IPS-NIHi11 (cell line): ENCODE results near the gene DAAM1.

Source experiments
- DNase-seq: peaks from one replicate; pipeline ENCODE4 v3.0.0; 2012; ENCODE audit warnings: mixed read lengths, low spot score

DAAM1 gene

DNA sequence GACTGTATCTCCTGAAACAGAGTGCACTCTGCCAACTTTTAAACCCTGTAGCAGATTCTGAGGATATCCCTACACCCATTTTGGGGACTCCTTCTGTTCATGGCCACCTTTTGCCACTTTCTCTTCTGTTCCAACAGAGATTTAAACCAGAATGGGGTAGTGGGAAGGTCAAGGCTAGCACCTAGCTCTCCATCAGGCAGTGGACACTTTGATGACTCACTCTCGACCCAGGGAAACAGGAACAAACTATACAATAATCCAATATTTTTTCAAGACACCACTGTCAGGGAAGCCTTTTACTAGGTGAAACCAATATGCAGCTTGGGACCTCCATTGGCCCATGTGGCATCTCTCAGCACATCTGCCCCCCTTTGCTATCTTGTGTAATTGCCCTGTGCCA is 103.6 kb downstream of the DAAM1 start:
- no peak for DNase-seq

DNA sequence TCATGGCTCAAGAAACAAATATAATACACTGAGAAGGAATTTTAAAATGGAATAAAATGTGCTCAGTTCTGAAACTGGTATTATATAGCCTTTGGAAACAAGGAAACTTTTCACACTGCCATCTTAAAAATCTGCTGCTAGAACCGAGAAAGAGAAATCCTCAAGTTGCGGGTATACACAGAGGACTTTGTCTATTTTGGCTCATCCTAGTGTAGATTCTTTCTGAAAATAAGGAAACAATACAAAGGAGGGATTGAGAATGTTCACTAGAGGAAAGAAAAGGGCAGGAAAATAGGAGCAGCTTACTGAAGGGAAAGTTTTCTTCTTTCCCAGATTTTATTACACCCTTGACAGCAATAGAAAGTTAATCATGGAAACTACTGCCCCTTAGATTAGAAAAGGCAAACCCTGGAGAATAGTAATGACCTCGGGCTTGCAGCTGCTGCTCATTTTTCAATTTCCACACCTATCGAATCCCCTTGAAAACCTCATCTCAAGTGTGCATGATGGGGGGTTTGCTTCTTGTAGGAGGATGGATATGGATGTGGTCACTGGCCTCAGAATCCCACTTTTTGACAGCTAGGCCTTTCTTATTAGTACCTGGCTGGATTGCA is 104.6 kb downstream of the DAAM1 start:
- DNase-seq, result no peak

DNA sequence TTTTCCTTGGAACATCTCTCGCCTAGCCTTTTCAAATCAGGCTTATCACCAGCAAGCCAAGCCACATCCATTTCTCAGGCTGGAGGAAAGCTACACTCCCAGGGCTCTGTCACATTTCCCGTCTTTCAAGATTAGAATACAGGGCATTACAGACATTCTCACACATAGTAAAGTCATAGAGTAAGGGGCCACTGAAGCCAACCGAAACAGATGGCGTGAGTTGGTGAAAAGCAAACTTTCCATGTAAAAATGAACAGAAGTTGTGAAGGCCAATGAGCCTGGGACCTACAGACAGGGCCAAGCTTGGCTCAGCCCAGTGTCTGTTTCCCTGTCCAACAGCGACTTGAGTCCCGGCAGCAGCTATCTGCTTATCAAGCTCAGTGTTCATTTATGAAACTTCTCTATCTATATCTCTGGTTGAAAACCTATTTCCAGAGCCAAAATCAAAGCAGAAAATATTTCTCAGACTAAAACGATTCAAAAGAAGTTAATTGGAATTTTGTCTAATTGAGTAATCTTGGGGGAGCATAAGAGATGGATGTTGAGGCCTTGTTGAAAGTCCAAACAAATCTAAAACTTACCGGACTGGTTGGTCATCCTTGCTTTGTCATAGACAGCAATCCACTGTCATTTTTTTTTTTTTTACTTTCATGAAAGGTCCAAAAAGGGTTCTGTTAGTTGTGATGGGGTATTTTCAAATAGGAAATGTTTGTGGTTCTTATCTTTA is 105.6 kb downstream of the DAAM1 start:
- DNase-seq, result no peak

DNA sequence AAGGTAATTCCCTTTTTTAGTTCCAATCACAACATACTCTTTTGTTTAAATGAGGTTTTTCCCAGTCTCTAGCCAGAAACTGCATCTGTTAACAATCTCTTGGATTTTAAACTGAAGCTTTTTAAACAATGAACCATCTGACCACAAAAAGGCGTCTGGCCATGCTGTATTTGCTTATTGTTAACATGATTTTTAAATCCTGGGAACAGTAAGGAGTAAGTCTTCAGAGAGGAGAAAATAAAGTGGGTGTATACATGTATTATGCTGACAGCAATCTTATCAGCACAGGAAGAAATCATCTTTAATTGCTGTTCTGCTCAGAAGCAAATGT is 106.2 kb downstream of the DAAM1 start:
- DNase-seq, result no peak

DNA sequence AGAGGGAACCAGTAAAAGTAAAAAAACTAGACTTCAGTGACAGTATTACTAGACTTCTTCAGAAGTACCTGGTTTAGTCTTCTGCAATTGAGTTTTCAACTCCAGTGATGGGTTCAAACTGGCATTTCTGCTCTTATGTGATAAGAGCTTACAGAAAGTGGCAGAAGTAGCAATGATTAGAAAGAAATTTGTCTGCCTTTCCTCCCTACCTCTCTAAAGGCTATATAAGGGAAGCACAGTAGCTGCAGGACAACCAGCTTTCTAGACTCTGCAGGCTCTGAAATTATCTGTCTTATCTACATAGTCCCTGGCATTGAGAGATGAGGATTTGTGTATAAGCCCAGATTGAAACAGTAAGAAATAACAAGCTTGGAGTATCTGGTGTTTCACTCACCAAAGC is 107.5 kb downstream of the DAAM1 start:
- DNase-seq, result no peak

DNA sequence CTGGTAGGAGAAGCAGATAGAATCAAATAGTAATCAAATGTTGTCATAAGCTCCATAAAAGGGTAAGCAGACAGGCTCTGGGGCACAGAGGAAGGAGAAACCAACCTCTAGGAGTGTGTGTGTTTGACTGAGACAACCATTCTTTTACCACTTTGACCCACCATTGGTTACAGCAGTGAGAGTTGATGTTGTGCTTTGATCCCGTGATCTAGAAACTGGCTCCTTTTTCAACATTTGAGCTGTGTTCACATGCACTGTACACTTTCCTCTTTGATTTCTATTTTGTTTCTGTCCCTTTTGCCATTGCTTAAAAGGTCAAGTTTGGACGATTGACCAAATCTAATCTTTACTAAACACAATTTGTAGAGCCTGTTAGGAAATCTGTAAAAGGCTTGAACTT is 108.0 kb downstream of the DAAM1 start:
- DNase-seq, result no peak

DNA sequence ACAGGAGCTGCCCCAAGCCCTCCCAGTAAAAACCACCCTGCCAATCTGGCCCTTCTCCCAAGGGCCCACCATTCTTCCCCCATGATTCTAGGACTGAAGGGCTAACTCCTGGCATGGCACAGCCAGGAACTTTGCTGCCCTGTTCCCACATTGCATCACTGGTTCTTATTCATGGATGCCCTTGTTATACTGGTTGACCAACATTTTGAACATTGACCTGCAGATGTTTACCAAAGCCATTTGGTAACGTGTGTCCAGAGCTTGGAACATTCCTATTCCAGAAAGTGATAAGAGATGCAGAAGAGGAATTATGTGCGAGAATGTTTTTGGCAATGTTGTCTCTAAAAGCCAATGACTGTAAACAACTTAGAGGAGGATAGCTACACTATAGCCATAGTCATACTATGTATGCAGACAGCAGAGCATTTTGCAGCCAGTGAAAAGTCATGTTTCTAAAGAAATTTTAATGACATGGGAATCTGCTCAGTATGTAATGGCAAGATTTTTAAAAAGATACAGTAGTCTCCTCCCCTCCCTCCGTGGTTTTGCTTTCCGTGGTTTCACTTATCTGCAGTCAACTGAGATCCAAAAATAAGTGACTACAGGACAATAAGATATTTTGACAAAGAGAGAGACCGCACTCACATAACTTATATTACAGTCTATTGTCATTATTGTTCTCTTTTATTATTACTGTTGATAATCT is 108.8 kb downstream of the DAAM1 start:
- DNase-seq, result no peak

DNA sequence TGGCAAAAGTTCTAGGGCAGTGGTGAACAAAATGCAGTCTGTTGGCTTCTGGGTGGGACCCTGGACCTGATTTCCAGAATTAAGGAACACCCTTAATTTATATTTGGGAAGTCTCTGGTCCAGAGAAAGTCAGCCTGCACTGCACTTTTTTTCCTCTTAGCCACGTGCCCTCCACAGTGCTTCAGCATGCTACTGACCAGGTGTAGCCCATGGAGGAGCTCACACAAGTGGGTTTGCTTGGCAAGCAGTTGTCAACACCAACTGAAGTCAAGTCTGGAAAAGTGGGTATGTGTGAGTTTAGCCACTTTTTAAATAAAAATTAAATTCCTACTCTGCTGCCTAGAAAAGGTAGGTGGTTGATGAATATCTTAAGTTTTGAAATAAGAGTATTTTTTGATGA is 111.3 kb downstream of the DAAM1 start:
- DNase-seq, result no peak

DNA sequence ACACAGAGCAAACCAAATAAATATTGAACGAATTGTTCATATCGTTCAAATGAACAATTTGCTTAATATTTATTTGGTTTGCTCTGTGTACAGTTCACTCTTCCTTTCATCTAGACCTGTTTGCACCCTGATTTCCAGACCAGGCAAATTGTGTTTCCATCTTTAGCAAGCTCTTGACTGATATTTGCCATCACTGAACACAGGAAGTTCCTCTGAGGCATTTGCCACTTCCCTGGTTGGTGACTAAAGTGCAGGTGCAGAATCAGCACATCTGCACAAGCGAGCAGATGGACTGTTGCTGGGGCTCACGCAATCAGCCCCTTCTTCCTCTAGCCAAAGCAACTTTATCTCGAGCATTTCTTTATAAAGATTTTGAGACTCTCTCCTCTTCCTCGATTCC is 112.9 kb downstream of the DAAM1 start:
- no peak for DNase-seq

DNA sequence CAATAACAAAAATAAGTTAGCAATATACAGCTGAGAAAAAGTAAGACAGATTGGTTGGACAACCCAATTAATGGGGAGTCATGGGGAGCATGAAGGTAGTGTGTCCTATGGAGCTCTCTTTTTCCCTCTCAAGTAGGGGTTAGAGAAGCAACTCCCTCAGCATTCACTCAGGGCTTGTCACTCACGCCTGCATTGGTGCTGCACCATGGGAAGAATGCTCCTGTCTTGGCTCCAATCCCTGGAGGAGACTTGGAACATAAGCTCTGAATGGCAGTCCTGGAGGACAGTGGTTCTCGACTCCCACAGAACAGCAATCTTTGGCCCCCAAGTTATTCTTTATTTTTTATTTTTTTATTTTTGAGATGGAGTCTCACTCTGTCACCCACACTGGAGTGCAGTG is 113.8 kb downstream of the DAAM1 start:
- no peak for DNase-seq

DNA sequence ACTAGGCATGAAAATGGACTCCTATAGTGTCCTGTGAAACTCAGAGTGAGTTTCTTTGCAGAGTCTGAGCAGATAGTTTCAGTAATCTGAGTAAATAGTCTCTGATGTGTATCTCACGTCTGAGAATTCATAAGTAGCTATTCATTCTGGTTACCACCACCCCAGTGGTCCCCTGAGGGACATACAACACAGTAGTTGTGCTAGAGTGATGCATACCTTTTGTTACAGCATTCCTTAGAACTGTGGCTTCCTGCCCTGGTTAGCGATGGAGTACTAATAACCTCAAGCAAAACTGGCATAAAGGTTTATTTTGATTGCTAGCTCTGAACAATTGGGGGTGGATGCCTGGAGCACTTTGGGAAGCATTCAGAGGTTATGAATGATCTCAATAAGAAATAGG is 114.7 kb downstream of the DAAM1 start:
- DNase-seq, result no peak

DNA sequence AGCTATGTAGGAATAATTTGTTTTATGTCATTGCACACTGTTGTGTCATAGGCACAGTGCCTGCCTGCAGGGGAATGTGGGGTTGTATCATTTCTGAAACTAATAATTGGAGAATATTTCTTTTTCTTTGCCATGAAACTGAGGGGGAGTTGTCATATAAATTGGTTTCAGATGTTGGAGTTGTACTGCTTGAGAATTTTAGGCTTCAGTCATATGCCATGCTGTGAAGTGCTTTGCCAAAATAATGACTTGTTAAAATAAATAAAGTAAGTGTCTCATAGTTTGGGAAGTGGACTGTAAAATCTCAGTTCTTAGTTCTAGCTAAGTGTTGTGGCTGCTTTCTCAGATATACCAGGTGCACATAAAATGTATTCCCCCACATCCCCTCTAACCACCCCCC is 116.8 kb downstream of the DAAM1 start:
- no peak for DNase-seq

DNA sequence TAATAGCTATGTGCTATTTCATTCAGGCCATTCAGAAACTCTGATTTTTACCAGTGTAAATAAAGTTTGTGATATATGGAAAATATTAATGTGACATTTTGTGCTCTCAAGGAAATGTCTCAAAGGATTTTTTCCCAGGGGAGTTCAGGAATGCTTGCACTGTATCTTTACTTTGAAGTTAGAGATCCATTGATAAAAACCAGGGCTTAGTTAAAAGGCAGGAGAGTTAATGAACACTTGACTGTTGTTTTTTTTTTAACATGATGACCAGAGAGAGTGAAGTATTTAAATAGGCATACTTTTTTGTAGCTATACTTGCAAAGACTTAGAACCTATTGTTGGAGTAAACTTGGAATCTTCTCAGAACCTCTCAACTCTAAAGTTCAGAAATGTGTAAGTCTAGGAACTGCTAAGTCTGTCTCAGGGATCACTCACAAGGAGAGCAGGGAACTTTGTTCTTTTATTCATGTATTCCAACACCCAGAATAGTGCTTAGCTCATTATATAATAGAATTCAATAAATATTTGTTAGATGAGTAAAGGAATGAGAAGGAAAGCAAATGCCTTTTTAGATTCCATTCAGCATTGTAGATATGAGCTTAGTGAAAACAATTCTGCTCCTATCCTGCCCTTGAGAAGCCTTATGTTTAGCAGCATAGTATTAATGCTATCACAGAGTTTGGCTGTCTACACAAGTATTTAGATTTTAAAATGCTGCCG is 117.5 kb downstream of the DAAM1 start:
- DNase-seq, result no peak

DNA sequence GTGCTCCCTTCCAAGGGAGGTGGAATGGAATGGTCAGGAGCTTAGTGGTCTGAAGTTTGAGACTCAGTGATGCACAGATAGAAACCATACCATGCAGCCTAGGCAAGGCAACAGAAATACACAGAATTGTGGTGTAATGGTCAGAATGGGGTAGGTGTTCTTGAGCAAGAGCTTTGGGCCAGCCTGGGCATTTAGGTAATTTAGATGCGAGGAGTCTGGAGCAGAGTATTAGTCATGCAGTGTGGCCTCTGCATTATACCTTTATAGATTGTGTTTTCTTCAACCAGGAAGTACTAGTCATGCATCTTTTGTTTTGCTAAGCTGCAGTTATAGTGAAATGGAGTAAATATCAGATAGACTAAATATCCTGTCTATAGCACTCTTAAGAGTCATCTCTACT is 118.3 kb downstream of the DAAM1 start:
- DNase-seq, result no peak

DNA sequence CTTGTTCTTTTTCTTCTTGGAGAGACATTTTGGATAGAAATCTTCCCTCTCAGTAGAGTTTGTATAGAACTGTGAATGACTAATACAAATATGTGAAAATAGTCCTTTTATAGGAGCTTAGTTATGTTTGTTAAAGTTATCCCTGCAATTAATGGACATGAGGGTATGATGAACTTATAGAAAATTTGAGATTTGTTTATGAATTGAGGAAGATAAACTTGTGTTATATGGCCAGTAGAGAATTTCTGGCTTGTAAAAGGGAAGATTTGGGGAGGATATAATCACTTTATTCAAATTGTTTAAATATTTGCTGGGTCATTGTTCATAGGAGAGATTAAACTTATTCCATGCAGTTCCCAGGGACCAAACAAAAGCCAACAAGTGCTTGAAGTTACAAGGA is 119.6 kb downstream of the DAAM1 start:
- DNase-seq, result no peak

DNA sequence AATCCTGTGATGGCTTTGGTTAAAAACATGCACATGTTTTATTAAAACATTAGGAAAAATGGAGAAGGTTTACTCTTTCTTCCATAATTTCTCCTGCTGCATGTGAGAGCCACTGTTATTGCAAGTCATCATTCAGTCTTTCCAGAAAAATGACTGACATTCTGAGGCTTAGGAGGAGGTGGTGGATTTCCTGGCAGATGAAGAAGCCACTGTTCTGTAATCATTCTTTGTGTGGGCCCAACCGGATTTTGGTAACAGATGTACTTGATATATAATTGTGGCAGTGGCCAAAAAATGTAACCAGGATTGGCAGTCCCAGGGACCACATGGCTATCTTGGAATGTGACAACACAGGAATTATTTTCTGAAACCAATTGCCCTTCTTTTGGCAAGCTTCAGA is 120.2 kb downstream of the DAAM1 start:
- DNase-seq, result no peak

DNA sequence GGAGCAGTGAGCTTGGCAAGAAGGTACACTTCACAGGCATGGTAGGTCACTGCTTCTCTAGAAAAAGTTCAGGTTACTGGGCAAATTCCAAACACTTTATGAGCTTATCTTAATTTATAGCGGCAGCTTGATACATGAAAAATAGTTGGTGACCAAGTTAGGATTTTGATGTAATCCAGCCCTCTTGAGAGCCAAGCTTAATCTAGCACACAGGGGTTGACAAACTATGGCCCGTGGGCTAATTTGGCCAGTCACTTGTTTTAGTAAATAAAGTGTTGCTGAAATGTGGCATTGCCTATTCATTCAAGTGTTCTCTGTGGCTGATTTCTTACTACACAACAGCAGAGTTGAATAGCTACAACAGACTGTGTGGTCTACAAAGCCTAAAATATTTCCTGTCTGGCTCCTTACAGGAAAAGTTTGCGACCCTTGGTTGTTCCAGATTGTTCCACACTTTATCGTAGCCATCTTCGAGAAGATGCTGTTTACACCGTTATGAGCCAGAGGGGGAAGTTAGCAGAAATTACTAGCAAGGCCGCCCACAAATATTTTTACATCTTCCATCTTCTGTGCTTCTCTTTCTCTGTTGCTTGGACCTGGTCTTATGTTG is 120.9 kb downstream of the DAAM1 start:
- no peak for DNase-seq

DNA sequence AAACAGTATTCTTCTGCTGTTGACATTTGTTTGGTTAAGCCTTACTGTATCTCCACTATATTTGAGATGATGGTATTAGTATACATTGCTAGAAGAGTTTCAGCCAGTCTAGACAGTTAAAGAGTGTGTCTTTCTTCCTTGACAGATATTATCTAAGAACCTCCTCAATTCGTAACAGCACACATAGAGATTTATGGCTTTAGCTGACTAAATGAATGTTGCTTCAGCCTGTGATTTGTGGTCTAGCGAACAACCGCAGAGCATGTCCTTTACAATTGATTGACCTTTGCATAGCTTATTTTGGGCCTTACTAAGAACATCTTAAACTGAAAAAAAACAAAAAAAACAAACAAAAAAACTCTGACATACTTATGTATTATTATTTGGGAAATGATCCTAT is 122.2 kb downstream of the DAAM1 start:
- DNase-seq, result no peak

DNA sequence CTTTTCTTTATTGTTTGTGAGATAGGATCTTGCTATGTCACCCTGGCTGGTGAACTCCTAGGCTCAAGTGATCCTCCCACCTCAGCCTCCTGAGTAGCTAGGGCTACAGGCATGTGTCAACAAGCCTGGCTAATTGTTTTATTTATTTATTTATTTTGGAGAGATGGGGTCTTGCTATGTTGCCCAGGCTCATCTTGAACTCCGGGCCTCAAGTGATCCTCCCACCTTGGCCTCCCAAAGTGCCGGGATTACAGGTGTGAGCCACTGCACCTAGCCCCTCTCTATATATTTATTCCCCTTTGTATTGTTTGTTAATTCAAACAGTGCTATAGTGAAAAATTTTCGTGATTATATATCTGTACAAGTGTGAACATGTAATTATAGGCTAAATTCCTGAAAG is 123.3 kb downstream of the DAAM1 start:
- no peak for DNase-seq

DNA sequence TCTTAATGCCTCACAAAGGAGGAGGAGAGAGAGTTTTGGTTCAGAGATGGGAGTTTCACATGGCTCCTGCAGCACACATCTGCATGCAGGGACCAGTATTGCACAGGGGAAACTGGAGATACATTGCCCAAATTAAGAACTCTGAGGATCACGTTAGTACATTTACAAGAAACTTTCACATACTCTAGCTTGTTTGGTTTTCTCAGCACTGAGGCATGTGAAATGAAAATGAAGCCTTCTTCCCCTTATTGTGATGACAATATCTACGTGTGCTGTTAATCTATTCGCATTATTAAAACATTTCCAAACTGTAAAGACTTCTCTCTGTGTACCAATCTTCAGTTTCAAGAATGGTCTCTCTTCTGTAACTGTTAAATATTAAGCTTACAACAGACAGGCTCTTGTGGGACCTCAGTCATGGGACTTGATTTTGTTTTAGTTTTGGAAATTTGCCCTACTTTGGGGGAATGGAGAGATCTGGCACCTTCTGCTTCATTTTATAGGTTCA is 124.7 kb downstream of the DAAM1 start:
- DNase-seq, result no peak

DNA sequence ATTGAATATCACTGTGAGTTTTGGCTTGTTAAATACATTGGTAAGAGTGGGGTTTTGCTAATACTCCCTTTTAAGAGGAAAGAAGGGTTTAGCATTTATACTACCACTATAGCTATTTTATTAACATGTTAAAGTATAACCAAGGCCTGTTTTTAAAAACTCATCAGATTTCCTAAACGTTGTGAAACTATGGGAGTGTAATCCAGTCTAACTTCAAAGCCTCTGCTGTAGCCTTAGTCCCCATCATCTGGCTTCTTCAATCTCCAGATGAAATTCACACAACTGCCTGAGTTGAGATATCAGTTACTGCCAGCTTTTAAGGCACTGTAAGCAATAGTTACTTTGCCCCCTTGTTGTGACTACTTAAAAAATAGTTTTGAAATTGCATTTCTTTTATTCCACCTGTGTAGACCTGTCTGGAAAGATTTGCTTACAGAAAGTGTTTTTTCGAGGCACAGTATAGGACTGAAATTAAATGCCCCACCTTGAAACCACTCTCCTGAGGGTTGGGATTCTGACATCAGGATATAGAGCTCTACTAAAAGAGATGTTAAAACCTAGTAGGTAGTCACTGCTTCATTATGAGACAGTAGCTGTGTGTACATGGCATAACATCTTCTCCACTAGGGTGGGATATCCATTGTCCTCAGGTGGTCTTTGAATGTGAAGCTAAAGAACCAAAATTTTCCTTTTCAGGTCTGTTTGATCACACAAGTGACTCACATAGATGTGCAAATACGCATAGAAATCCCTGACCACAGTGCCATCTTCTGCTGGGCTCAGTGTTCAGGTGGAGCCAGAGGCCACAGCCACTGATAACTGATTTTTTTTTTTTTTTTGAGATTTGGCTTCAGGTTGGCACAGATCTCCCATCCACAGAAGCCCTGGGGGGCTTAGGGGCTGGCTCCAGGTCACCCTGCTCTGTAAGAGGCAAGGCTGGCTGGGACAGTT is 125.5 kb downstream of the DAAM1 start:
- DNase-seq, result no peak
